Superior temporal gyrus (tissue), 1 donor: Measurements from ENCODE around the gene DRICH1.
A peak's percentile ranks its signal among the peaks of the same experiment; 100 is the strongest.
"Not testable (repeated sequence)": the region's sequence is repeated elsewhere in the genome, so short reads cannot be mapped to it uniquely, and the experiment has no call there.

Experiments used
- DNase-seq: peaks from one replicate; pipeline ENCODE4 v3.0.0-alpha.2; 2016; ENCODE audit errors: extremely low spot score

Gene DRICH1

DNA sequence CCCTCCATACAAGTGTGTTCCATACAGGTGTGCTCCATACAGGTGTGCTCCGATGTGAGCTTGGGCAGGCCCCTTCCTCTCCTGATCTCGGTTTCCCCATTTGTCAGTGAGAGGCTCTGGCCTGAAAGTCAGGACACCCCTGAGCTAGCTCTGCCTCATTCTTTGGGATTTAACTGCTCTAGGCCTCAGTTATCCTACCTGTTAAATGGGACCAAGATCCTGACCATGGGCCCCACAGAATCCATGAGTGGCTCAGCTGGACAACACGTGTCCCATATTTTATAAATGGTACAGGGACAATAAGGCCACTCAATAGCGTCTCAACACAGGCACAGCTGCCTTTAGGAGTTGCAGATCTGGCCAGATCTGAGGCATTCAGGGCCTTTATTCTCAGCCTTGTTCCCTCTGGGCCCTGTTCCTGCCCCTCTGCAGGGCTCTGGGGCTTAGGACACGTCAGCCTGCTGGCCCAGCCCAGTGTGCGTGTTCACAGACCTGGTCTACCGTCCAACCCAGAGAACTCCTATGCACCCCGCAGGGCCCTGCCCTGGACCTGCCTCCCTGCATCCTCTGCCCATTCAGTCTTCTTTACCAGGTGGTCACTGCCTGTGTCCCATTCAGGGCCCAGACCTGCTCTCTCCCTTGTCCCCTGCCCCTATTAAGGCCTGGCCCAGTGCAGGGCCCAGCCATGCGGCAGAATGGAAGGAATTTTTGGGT is 33.2 kb downstream of the DRICH1 start:
- DNase-seq, result no peak

DNA sequence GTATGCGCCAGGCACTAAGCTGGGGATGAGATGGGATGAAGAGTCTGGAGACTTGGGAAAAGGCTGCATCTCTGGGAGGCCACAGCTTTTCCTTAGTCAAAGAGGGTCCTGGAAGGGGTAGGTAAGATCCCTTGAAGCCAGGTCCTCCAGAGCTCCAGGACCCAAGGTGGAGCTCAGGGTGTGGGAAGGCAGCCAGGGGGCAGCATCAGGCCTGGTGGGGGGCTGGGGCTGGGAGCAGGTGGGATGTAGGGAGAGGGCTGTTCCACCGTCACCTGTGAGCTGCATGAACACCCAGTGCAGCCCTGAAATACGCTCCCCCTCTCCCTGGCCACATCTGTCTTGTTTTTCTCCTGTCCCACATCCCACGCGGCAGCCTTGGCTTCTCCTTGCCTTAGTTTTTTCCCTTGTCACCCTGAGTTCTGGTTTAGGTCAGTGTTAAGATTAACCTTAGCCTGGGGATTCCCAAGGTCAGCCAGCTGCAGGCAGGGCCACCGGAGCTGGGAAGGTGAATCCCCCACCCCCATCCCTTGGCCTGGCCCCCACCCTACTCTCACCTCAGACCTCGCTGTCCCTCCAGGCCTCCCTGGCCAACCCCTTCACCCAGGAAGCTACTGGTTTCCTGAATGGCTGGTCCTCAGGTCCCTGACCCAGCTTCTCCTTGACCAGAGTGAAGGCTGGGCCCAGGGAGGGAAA is 34.4 kb downstream of the DRICH1 start:
- DNase-seq, result not testable (repeated sequence)

DNA sequence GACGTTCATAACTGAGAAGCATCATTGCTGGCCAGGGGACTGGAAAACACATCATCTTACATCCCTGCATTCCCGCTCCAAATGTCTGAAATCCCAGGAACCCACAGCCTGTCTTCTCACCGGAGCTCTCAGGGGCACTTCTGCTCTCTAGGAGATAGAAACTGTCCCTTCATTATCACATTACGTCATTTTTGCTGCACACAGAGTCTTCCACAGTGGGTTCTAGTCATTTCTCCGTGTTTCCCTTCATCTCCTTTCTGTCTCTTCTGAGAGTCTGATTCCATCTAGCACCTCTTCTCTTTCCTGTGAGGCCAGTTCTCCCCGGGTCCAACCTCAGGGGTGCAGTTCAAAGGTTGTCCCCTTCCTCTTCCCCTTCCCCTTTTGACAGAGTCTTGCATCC is 36.2 kb downstream of the DRICH1 start:
- DNase-seq, result not testable (repeated sequence)

DNA sequence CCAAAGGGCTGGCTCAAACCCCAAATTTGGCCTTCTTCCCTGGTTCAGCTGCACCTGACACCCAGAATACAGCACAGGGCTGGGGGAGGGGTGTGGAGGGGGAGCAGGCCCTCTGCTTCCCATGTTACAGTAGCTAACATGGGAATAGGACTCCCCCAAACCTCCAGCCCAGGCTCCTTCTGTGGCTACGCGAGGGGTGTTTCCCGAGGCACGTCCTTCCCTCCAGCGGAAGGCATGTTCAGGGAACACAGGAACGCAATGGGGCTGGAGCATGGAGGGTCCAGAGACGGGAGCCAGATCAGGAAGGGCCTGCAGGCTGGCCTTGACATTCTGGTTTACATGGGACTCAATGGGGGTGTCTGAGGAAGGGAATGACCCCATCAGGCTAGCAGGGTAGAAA is 40.3 kb downstream of the DRICH1 start:
- DNase-seq, result no peak

DNA sequence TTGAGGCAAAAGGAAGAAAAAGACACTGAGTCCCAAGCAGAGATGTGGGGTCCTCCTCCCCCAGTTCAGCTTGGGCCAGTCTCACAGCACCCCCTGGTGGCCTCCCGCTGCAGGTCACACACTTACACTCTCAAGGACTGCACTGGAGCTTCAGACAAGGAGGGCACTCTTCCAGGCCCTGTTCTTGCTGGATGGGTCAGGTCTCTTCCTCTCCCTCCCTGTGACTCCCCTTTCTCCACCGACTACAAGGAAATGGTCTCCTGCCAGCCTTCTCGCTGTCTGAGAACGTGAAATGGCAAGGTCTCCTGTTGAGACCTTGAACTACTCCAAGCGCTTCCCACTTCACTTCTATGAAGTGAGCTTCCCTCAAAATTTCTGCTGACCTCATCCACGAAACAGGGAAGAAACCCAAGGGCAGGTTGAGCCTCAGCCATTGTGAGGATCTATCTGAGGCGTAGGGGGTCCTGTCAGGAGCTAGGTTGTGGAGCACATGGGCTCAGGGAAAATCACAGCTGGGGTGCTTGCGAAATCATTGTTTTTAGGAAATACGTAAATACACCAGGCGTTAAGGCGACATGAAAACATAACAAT is 40.8 kb downstream of the DRICH1 start:
- peak; percentile 59 for DNase-seq

DNA sequence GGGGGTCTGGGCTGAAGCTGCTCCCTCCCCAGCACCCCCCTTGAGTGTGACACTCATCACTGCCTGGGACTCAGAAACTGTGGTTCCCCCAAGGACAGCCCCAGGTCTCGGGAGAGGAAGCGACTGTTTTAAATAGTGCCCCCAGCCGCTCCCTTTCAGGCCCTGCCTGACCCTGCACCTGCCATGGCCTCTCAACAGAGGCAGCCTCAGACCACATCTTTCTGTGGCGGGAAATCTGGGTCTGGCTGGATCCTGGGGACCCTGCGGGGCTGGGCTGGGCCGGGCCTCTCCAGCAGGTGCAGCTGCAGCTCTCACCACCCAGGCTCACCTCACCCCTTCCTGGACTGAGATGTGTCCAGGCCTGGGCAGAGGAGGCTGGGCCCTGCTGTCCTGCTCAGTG is 48.3 kb downstream of the DRICH1 start:
- no peak for DNase-seq

DNA sequence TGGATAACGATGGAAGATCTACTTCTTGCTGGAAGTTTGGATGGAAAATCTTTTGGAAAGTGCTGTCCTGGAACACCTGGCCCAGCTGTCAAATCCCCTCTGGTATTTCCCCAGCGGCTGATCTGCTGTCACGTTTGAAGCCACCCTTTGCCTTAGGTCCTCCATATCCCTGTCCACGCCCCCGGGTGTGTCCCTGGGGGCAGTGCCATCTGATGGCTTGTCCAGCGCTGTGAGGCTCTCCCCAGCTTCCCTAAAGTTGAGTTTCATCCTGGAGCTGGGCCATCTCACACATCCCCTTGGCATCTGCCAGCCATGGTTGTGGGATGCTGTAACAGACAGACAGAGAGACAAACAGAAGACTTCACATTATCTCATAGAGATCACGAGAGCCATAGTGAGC is 49.0 kb downstream of the DRICH1 start:
- DNase-seq, result no peak

DNA sequence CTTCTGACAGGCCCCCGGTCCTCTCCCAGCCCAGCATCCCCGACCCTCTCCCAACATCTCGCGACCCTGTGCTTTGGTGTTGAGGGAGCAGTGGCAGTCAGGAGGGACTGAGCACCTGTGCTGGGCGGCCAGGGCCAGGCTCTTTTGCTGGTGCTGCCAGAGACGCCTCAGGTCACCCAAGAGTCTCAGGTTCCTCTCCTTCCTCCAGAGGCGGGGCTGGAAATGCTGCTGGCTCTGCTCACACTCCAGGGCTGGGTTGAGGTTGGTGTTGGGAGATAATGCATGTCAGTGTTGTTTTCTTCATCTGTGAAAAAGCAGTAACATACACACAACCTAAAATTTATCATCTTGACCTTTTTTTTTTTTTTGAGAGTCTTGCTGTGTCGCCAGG is 50.9 kb downstream of the DRICH1 start:
- DNase-seq, result no peak

DNA sequence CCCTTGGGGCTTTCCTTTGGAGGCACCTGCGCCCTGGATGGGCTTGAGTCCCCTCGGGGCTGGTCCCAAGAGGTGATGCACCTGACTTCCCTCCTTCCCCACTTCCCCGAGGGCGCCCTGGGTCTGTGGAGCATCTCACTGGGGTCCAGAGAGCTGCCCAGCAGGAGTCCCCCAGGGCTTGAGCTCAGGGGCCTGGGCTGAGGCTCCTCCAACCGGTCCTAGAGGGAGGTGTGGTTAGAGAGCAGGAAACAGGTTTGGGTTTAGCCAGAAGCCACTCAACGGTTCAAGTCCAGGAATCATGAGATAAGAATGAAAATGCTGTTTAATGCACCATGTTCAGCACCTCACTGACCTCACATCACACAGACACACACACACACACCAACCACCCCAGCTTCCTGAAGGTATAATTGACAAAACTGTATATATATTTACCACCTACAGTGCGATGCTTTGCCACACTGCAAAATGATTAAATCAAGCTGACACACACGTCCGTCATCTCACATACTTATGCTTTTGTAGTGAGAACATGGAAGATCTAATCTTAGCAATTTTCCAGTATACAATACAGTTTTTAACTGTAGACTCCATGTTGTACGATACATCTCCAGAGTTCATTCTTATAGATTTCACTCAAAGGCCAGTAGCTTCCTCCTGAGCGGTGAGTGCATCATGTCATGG is 51.4 kb downstream of the DRICH1 start:
- no peak for DNase-seq

DNA sequence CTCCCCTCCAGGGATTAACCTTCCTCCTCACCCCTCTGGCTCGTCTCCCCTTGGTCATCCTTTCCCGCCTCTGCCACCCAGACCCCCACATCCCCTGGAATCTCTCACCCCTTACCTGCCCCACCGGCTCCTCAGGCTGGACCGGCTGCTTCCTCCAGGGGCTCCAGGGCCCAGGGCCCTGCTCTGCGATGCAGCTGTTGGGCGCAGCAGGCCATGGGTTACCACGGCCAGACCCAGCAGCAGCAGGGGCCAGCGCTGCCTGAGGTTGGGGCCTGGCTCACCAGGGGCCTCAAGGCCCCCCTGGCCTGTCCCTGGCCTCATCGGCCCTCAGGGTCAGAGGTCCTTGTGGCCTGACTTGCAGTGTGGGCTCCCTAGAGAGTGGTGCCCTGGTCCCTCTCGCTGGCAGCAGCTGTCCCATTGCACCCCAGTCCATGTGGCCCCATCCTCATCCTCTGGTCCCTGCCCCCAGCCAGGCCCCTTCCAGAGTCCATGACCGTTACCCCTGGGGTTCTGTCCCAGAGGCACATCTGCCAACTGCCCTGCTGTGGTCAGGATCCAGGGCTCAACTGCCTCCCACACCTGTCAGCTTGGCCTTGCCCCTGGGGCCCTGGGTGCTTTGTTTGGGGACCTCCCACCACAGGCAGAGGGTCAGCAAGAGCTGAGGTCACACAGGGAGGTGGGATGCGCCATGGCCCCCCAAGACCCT is 52.1 kb downstream of the DRICH1 start, which contains the start of gene IGLL1:
TSS of gene IGLL1 (minus strand) at position 421 of the 706 bp plus-strand sequence. CDS start at position 321, 100 bp downstream.
- no peak for DNase-seq

DNA sequence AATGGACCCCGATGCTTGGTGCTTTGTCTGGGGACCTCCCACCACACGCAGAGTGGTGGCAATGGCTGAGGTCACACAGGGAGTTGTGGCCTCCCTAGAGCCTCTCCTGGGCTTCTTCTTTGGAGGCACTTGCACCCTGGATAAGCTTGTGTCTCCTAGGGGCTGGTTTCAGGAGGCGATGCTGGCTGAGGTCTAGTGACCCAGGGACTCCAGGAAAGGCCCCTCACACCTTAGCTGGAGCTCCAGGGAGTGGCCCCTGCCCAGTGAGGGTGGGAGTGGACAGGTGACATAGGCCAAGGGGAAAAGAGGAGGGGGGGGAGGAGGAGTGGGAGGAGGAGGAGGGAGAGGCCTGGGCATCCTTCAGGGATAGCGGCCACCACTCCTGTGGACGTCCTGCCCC is 52.8 kb downstream of the DRICH1 start:
- DNase-seq, result no peak

DNA sequence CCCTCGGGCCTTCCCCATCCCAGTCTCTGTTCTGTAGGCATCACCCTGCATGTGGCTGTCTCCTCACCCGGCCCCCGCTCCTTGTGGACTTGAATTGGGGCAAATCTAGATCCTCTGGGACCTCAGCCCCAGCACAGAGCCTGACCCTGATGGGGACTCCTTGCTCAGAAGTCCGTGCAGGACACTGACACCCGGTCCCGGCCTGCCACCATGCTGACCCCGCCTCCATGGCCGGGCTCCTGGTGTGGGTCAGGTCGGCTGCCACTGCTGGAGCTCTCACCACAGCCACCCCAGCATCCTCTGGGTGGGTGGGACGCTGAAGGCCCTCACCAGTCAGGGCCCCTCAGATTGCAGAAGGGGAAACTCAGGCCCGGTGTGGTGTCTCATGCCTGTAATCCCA is 53.8 kb downstream of the DRICH1 start:
- DNase-seq, result no peak

DNA sequence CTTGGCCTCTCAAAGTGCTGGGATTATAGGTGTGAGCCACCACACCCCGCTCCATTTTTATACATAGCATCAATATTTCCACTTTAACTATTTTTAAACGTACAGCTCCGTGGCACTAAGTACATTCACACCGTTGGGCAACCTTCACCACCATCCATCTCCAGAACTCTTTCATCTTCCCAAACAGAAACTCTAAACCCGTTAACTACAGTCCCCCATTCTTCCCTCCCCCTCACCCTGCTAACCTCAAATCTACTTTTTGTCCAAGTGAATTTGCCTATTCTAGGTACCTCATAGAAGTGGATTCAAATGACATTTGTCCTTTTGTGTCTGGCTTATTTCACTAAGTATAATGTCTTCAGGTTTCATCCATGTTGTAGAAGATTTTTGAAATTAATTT is 55.4 kb downstream of the DRICH1 start:
- DNase-seq, result no peak

DNA sequence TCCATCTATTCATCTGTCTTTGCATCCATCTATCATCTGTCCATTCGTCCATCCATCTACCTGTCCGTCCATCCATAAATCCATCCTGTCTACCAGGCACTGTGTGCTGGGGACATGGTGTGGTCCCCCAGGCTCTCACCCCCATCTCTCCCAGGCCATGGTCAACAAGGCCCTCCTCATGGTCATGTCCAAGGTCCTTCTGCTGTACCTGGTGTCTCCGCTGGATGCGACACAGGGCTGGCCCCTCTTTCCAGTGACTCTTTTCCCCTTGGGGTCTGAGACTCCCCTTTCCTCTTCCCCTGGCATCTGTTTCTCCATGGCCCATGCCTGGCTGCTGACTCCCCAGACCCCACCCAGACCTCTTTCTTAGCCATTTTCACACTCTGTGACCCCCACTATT is 56.5 kb downstream of the DRICH1 start:
- no peak for DNase-seq

DNA sequence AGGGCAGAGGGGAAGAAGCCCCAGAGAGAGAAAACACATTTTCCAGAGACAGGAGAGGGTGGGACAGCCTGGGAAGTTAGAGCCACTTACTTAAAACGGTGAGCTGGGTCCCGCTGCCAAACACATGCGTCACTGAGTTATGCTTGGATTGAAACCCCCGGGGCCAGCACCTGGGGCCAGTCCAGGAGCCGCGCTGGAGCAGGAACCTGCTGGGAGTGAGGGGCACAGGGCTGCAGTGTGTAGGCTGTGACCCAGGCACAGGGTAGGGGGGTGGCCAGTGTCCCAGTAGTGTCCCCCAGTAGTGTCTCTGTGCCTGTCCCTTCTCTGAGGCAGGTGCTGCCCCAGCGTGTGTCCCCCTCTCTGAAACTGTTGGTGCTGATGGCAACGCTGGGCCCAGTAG is 57.2 kb downstream of the DRICH1 start:
- DNase-seq, result no peak

DNA sequence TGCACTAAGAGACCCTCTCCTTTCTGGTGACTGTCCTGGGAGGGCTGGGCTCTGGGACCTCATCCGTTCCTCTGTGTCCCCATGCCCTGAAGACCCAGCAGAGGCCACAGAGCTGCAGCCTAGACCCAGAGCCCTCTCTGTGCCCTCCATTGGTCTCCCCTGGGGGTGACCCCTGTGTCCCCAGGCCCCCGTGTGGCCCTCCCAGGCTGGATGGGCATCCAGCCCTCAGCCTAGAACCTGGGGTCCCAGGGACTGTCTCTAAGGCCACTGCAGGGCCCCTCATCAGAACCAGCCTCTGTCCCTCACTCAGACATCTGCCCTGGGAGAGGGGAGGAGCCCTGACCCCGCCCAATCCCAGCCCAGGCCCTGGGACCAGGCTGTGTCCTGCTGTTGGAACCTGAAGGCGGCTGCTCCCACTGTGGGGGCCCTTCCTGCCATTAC is 57.7 kb downstream of the DRICH1 start:
- DNase-seq, result no peak

DNA sequence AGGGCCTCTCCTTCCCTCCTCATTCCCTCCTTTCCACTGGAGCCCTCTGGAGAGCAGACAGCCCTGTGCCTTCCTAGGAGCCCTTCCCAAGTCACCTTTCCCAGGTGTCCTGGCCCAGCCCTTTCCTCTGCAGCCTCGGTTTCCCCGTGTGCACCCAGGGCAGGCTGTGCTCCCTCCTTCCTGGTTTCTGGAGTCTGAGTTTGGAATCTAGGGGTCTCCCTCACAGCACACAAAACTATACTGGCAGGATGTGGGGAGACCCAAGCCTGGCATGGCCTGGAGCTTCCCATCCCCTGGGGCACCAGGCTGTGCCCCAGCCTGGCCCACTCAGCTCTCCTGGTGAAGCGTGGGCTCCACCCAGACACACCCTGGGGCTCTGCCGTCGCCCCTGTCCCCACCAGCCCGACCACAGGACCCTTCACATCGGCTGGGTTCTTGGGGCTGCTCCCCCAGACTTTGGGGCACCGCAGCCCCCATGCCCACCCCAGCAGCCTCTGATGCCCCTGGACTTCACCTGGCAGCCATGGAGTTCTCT is 58.4 kb downstream of the DRICH1 start:
- not testable (repeated sequence) for DNase-seq

DNA sequence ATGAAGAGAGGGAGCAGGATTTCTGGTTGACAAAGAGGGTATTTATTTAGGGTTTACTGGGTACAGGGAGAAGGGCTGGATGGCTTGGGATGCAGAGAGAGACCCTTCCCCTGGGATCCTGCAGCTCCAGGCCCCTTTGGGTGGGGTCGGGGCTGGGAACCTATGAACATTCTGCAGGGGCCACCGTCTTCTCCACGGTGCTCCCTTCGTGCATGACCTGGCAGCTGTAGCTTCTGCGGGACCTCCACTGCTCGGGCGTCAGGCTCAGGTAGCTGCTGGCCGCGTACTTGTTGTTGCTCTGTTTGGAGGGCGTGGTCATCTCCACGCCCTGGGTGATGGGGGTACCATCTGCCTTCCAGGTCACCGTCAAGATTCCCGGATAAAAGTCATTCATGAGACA is 59.0 kb downstream of the DRICH1 start:
- not testable (repeated sequence) for DNase-seq

DNA sequence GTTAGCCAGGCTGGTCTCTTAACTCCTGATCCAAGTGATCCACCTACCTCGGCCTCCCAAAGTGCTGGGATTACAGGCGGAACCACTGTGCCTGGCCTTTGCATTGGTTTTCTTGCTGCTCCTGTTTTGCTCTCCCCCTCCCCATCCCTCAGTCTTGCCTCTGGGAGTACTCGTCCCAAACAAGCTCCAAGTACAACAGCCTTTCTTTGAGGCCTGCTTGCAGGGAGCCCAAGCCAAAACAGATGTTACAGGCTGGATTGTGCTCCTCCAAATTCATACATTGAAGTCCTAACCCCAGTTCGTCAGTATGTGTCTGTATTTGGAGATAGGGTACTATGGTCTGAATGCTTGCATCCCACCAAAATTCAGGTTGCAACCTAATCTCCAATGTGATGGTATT is 60.6 kb downstream of the DRICH1 start:
- DNase-seq, result no peak

DNA sequence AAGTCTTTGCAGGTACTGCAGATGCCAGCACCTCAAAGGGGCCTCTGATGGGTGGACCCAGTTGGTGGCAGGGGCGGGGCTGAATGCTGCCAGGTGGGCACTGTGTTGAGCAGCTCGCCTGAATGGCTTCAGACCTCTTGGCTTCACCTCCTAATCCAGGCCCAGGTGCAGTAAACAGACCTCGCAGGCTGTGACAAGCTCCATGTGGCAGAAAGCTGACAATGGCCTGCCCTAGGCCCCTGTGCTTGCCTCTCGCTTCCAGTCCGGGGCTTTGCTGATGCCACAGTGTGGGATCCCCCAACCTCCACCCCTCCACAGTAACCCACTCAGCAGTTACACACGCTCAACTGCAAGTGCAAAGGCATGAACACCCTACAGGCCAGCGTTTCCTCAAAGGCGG is 61.4 kb downstream of the DRICH1 start:
- DNase-seq, result no peak

DNA sequence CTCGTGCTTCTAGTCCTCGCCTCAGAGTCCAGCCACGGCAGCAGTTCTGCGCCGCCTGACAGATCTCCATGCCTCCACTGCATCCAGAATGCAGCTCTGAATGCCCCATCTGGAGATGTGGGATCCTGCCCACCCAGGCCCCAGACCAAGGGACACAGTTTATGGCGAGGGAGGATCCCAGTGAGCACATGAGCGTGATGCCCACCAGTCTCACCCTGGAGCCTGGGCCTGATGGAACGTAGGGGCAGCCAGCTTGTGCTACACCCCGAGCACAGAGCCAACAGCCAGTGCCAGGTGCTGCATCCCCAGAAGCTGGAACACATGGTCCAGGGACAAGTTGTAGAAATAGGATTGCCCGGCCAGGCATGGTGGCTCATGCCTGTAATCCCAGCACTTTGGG is 62.4 kb downstream of the DRICH1 start:
- DNase-seq, result no peak

DNA sequence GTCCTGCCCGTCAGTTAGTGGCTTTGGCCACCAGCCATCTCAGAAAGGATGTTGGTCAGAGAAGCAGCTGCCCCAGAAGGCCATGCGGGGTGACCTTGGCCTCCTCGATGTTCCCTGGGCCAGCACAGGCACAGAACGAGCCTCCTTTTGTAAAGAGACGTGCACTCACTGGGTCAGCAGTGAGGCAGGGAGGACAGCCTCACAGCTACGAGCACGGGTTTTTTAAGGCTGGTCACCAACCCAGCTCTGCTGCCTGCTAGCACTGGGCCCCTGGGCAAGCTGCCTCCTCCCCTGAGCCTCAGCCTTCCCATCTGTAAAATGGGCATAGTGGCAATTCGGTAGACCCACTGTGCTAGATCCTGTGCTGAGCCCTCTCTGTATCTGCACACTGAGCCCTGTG is 62.8 kb downstream of the DRICH1 start:
- DNase-seq, result no peak
